Kasumi-1 (cell line): ENCODE results near the gene KLHL25.

Experiments
- DNase-seq, 2 experiments: peaks; one replicate each; lab custom pipeline; 2025; lab: John Stamatoyannopoulos, UW

Gene KLHL25

GRCh38 chr15:85717212-85717611, 77.5 kb downstream of the KLHL25 start:
- DNase-seq = no peak

- DNase-seq = no peak
These were observed 78.5 kb downstream of the KLHL25 start for GRCh38 chr15:85716261-85716660.

- no peak for DNase-seq
These were observed 83.0 kb downstream of the KLHL25 start for GRCh38 chr15:85711580-85712192.

GRCh38 chr15:85710340-85710842, 84.3 kb downstream of the KLHL25 start:
- DNase-seq = no peak
